Measurements from ENCODE around the gene FOXF2.

- TF ChIP-seq CTCF (IDR thresholded peaks at IDR 0.05) (no peak), POLR2A (IDR thresholded peaks at IDR 0.05) (no peak), EP300 (IDR thresholded peaks at IDR 0.05) (no peak)
Measured at GRCh38 chr6:1402369-1402768, 13.0 kb downstream of the FOXF2 start.

Measured in ovary (tissue), 3 donors.